Frontal cortex (tissue), 4 donors: Measurements from ENCODE around the gene EFCAB6. TPM values are rescaled to one million over a fixed set of nuclear protein-coding genes. Genes with fewer than 3 reads are reported as not detected.

Experiments used
- DNase-seq, 2 donors: peaks; one replicate each; pipeline ENCODE4 v3.0.0; 2012; ENCODE audit warnings: low spot score in 2 of 2
- FAIRE-seq: peaks from 2 replicates; lab custom pipeline; 2012; peaks lifted over from hg19 to GRCh38; lab: Jason Lieb, UNC
- total RNA-seq: library from RNA; depleted of rRNA; stranded (reverse); fragments of >200 nt; gene quantifications from one replicate; pipeline ENCODE4 v1.2.3, GENCODE V29; 2014
- donor health status: control.
- donor health status: control.
- donor health status: control.

EFCAB6 gene
- total RNA-seq = 9.4 TPM

- peak; percentile 88 to 92 for DNase-seq
- FAIRE-seq = peak; percentile 58
Observed at GRCh38 chr22:43812149-43812842, at the start of gene EFCAB6. Gene EFCAB6, minus strand, starts transcription at chr22:43812305. Its CDS starts 29,987 bp downstream, at chr22:43782318.

GRCh38 chr22:43861529-43861928 is 49.4 kb upstream of the EFCAB6 start:
- FAIRE-seq = no peak
- DNase-seq = no peak

DNA sequence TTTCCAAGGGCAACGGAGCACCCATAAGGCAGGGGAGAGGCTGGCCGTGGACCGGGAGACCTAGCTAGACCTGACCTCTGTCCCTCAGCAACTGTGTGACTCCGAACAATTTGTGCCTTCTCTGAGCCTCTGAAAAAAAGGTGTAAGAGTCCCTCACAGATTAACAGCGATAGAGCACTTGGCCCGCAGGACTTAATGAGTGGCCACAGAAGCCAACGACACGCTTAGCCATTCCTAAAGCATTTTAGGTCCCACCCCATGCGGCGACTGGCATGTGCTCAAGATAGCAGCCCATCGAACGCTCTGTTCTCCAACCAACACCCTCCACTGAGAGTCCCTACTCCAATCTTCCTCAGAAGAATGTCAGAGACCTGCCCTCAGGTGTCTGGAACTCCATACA is 48.7 kb upstream of the EFCAB6 start:
- DNase-seq (no peak), FAIRE-seq (no peak)

GRCh38 chr22:43860126-43860525 is 48.0 kb upstream of the EFCAB6 start:
- FAIRE-seq (no peak), DNase-seq (no peak)

DNA sequence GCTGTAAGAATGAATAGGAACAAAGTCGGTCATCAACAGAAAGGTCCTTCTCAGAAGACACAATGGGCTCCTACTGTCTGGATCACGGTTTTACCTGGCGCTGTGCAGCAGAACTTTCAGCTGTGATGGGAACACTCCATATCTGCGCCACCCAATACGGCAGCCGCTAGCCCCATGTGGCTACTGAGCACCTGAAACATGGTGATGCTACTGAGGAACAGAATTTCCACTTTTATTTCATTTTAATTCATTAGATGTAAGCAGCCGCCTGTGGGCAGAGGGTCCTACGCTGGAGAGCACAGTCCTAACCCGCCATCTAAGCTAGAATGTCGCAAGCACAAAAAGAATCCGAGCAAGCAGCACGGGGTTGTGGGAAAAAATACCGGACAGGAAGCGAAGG is 47.5 kb upstream of the EFCAB6 start:
- DNase-seq = no peak

GRCh38 chr22:43859176-43859575 is 47.1 kb upstream of the EFCAB6 start:
- FAIRE-seq = no peak

More for the DNA sequence above, 47.5 kb upstream of the EFCAB6 start:
- FAIRE-seq = no peak

GRCh38 chr22:43858156-43858895 is 46.2 kb upstream of the EFCAB6 start:
- FAIRE-seq = no peak
- DNase-seq = no peak

More at GRCh38 chr22:43859176-43859575, 47.1 kb upstream of the EFCAB6 start:
- DNase-seq = no peak

GRCh38 chr22:43857367-43857766 is 45.3 kb upstream of the EFCAB6 start:
- DNase-seq = no peak
- no peak for FAIRE-seq

DNA sequence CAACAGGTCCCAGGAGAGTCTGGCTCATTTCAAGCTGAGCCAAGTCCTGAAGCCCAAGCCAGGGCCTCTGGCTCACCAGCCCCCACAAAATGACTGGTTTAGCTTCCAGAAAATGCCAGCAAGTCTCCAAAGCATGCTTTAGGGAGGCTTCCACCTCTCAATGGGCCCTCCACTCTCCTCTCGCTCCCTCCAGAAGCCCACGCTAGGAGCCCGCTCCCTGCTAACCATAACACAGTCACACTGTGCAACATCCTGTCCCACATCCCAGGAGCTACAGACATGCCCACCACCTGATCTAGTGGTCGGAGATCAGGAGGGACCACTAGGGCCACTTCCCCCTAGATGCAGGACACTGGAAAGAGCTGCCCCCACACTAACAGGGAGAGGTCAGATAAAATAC is 43.3 kb upstream of the EFCAB6 start:
- FAIRE-seq (no peak), DNase-seq (no peak)

- FAIRE-seq = no peak
- DNase-seq = no peak
Observed at GRCh38 chr22:43854786-43855271, 42.7 kb upstream of the EFCAB6 start.

DNA sequence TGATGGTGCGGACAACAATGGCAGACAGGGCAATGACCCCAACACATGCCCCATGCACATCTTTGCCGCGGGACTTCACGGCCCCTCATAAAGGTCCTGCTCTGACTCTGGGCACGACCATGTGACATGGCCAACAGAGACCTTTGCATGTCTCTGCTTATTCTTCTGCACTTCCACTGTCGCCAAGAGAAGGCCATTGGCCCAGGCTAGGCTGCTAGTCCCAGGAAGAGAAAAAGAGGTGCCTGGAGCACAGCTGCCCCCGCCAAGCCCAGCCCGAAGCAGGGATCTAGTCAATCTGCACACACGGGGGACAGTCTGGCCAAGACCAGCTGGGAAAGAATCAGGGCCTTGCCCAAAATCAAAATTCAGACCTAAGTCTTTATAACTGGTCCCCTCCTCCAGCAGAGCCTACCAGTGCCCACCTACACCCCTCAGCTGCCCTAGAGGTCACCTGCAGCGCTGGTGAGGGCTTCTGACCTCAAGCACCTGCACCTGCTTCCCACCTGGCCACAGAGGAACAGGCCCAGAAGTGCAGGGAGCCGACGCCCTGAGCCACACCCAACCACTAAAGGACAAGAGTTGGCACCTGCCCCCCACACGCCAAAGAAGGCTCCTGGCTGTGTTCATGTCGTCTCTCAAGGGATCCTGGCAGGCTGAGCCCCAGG is 42.1 kb upstream of the EFCAB6 start:
- FAIRE-seq = no peak
- no peak for DNase-seq

DNA sequence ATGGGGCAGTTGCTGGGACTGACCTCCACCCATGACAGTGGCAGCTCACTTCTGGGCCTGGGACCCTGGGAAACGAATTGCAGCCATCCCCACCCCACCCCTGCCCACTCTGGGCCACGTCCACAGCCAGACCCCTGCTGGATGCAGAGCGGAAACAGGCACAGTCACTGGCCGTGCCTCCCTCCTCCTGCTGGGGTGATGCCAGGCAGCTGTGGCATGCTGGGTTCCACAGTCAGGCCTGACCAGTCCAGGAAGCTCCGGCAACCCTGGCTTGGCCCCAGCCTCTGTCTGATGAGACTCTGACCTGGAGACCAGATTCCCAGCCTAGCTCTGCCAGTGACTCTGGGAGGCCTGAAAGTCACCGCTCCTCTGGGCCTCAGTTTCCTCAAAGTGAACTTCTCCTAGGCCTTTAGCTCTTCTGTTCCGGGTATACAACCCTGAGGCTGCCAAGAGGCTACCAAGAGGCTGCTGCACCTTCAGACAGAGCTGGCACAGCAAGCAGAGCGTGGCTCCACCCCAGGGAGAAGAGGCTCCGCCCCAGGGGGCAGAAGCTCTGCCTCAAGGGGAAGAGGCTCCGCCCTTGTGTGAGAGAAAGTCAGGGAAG is 41.3 kb upstream of the EFCAB6 start:
- FAIRE-seq = no peak
- DNase-seq = no peak

GRCh38 chr22:43852573-43853327 is 40.6 kb upstream of the EFCAB6 start:
- DNase-seq (no peak), FAIRE-seq (no peak)

DNA sequence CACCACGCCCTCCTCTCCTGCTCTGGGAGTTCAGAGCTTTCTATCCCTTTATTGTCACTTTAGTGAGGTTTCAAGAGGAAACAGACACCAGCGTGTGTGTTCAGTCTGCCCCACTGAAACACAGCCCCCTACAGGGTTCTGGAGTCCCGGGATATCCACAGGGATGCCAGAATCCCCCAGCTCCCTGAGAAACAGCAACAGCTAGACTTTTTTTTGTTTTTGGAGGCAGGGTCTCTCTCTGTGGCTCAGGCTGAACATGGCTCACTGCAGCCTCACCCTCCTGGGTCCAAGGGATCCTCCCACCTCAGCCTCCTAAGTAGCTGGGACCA is 39.8 kb upstream of the EFCAB6 start:
- FAIRE-seq = no peak
- DNase-seq = no peak

DNA sequence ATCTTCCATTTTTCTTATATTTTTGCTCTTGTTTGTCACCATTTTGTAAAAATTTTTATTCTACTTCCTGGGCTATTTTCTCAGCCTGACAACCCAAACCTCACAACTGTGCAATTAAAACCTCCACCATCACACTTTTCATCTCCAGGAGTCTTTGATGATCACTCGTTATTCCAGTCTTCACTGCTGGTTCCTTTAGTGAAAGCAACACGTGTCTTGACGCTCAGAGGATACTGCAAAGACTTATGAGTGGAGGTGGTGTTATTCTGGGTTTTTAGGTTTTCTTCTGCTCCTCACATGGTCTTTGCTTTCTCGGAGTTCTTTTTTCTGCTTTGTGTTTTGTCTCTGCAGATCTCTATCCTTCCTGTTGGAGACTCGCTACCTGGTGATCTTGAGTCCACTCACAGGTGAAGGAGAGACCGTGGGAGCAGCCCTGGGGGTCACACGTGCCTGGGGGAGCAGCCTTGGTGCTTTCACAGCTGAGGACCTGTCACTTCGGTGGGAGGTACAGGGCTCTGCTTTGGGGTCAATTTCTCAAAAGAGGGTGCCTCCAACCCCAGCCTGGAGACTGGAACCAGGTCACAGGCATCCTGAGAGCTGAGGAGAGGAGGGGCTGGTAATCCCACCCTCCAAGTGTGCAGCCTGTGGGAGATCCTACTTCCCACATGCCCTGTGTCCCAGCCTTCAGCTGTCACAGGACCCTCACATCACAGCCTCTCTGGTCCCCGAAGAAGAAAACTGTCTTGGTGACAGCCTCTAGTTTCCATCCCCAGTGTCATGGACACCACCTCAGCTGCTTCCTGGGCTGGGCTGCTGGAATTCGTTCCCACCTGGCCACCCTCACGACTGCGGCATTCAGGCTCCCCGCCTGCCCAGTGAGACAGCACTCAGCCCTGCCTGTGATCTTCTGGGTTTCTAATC is 39.2 kb upstream of the EFCAB6 start:
- DNase-seq (no peak), FAIRE-seq (no peak)

GRCh38 chr22:43850529-43850928 is 38.4 kb upstream of the EFCAB6 start:
- FAIRE-seq (no peak), DNase-seq (no peak)

DNA sequence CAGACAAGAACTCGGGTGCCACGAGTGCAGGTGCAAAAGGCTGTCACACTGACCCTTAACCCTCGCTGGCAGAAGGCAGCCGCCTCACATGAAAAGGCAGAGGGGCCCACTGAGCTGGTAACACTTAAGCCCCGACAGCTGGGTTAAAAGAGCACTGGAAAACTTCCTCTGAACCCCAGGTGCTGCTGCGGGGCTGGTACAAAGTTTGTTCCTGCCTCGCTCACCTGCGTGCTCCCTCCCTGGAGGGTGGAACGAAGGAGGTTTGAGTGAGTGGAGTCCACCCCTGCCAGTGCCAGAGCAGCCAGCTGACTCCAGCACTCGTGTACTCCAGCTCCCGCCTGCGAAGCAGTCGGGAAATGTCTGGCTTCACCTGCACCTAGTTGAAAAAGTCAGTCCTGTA is 37.6 kb upstream of the EFCAB6 start:
- DNase-seq = no peak
- FAIRE-seq = no peak

- no peak for FAIRE-seq
- DNase-seq = no peak
Observed at GRCh38 chr22:43848366-43849171, 36.5 kb upstream of the EFCAB6 start.
